OCI-LY3 (cell line): ENCODE results near the gene SOX15.

Experiments used
- H2AFZ ChIP-seq: fragments of 200-600, 300-600 bp; shearing (Covaris generic); 2 replicates; pipeline ENCODE4 v1.6.0; 2014; ENCODE audit warnings: antibody characterized with exemption, low read depth, low read length
- H3K27ac ChIP-seq: fragments of 200-600, 300-600 bp; sonication (generic); 2 replicates; pipeline ENCODE4 v1.5.1; 2014; ENCODE audit warnings: mild to moderate bottlenecking, low read length, moderate library complexity, mixed read lengths
- H3K27me3 ChIP-seq: fragments of 200-600, 300-600 bp; sonication (generic); 2 replicates; pipeline ENCODE4 v1.6.1; 2014; ENCODE audit warnings: low read depth, low read length, mixed read lengths
- H3K36me3 ChIP-seq: fragments of 200-600, 300-600 bp; sonication (generic); replicated peaks from 2 replicates; pipeline ENCODE3; 2014; ENCODE audit warnings: low read depth, low read length, mixed read lengths
- H3K4me1 ChIP-seq: fragments of 300-600, 200-600 bp; sonication (generic); 2 replicates; pipeline ENCODE4 v1.6.1; 2014; ENCODE audit warnings: low read length, mixed read lengths
- H3K4me2 ChIP-seq: fragments of 200-600, 300-600 bp; sonication (generic); 2 replicates; pipeline ENCODE4 v1.6.1; 2014; ENCODE audit warnings: low read length, mixed read lengths
- H3K4me3 ChIP-seq: fragments of 300-600, 200-600 bp; sonication (generic); 2 replicates; pipeline ENCODE4 v1.5.1; 2014; ENCODE audit warnings: antibody characterized with exemption, mild to moderate bottlenecking, low read length, moderate library complexity
- H3K79me2 ChIP-seq: fragments of 300-600, 200-600 bp; shearing (Covaris generic); 2 replicates; pipeline ENCODE4 v1.6.1; 2014; ENCODE audit warnings: mild to moderate bottlenecking, low read length, mixed read lengths
- H3K9ac ChIP-seq: fragments of 300-600, 200-600 bp; shearing (Covaris generic); 2 replicates; pipeline ENCODE4 v1.6.0; 2014; ENCODE audit warnings: mild to moderate bottlenecking, low read length, moderate library complexity
- H3K9me3 ChIP-seq: fragments of 200-600, 300-600 bp; shearing (Covaris generic); 2 replicates; pipeline ENCODE4 v1.6.1; 2014; ENCODE audit warnings: low read length, mixed read lengths; ENCODE audit not compliant: insufficient read depth
- H4K20me1 ChIP-seq: fragments of 200-600, 300-600 bp; sonication (generic); 2 replicates; pipeline ENCODE4 v1.6.1; 2016; ENCODE audit warnings: low read length, mixed read lengths; ENCODE audit not compliant: insufficient read depth
- CTCF ChIP-seq: fragments of 200-600, 300-600 bp; sonication (generic); IDR thresholded peaks from 2 replicates; pipeline ENCODE4 v1.5.1; 2014; ENCODE audit warnings: antibody characterized with exemption, low read length, low read depth
- EZH2phosphoT487 ChIP-seq: fragments of 200-600 bp; shearing (Covaris generic); IDR thresholded peaks from 2 replicates; pipeline ENCODE4 v1.6.1; 2018; ENCODE audit warnings: antibody characterized with exemption, mixed run types, low read depth

The SOX15 gene

GRCh38 chr17:7591596-7591995, 1.7 kb upstream of the SOX15 start:
- Histone ChIP-seq H3K4me3 (no peak overlapping the region), H3K27me3 (no peaks in the 10 kb centered on the region), H4K20me1 (no peaks in the 10 kb centered on the region), H3K4me2 (no peak overlapping the region), H2AFZ (no peak overlapping the region), H3K9ac (no peak overlapping the region), H3K9me3 (no peaks in the 10 kb centered on the region), H3K4me1 (peaks cover 3% of the 10 kb centered on the region; the same call in 1 of the 2 replicates), H3K79me2 (no peaks in the 10 kb centered on the region; the same call in 1 of the 2 replicates), H3K36me3 (peaks cover 5% of the 10 kb centered on the region), H3K27ac (no peak overlapping the region)
- no peak for TF ChIP-seq CTCF
- TF ChIP-seq EZH2phosphoT487 = no peak

- Histone ChIP-seq H3K9ac (no peak overlapping the region), H4K20me1 (no peaks in the 10 kb centered on the region), H3K4me1 (peaks cover 3% of the 10 kb centered on the region; the same call in 1 of the 2 replicates), H3K4me3 (no peak overlapping the region), H2AFZ (no peak overlapping the region), H3K36me3 (peaks cover 5% of the 10 kb centered on the region), H3K4me2 (no peak overlapping the region), H3K27ac (no peak overlapping the region), H3K9me3 (no peaks in the 10 kb centered on the region), H3K27me3 (no peaks in the 10 kb centered on the region), H3K79me2 (peaks cover 2% of the 10 kb centered on the region; the same call in 1 of the 2 replicates)
- no peak for TF ChIP-seq CTCF
- TF ChIP-seq EZH2phosphoT487 = no peak
Measured at GRCh38 chr17:7590743-7591142, 849 bp upstream of the SOX15 start.

- Histone ChIP-seq H3K4me1 (peaks cover 8% of the 10 kb centered on the region; the same call in 1 of the 2 replicates), H3K4me2 (no peak overlapping the region), H3K36me3 (peaks cover 3% of the 10 kb centered on the region), H3K27ac (no peak overlapping the region), H3K9me3 (no peaks in the 10 kb centered on the region), H3K79me2 (peaks cover 15% of the 10 kb centered on the region), H3K9ac (no peak overlapping the region), H3K4me3 (no peak overlapping the region), H2AFZ (no peak overlapping the region), H3K27me3 (no peaks in the 10 kb centered on the region), H4K20me1 (no peaks in the 10 kb centered on the region)
- TF ChIP-seq EZH2phosphoT487 (no peak), CTCF (no peak)
Measured at GRCh38 chr17:7589204-7589868, 558 bp downstream of the SOX15 start.

GRCh38 chr17:7588553-7589203, 1.2 kb downstream of the SOX15 start:
- Histone ChIP-seq H3K4me3 (no peak overlapping the region), H3K27me3 (no peaks in the 10 kb centered on the region), H3K9ac (no peak overlapping the region), H3K9me3 (no peaks in the 10 kb centered on the region), H3K79me2 (peaks cover 17% of the 10 kb centered on the region), H3K4me1 (peaks cover 4% of the 10 kb centered on the region; the same call in 1 of the 2 replicates), H4K20me1 (no peaks in the 10 kb centered on the region), H2AFZ (no peak overlapping the region), H3K27ac (no peak overlapping the region), H3K36me3 (no peaks in the 10 kb centered on the region), H3K4me2 (no peak overlapping the region)
- TF ChIP-seq CTCF (no peak), EZH2phosphoT487 (no peak)
